Hepatocyte (in vitro differentiated cells): ENCODE data around the gene PAX5. TPM values are rescaled to one million over a fixed set of nuclear protein-coding genes. Genes with fewer than 3 reads are reported as not detected.

Experiments
- DNase-seq: peaks from one replicate; pipeline ENCODE4 v3.0.0-alpha.2; 2016; ENCODE audit warnings: low spot score
- H2AFZ ChIP-seq: fragments of 200-600 bp; sonication (generic); 2 replicates; pipeline ENCODE4 v1.6.0; 2016; ENCODE audit warnings: antibody characterized with exemption, mild to moderate bottlenecking
- H3K27ac ChIP-seq: fragments of 200-600 bp; sonication (generic); 2 replicates; pipeline ENCODE4 v1.5.1; 2016; ENCODE audit warnings: mild to moderate bottlenecking
- H3K27me3 ChIP-seq: fragments of 200-600 bp; sonication (generic); 2 replicates; pipeline ENCODE4 v1.6.1; 2016
- H3K36me3 ChIP-seq: fragments of 200-600 bp; sonication (generic); replicated peaks from 2 replicates; pipeline ENCODE4 v1.5.1; 2016; ENCODE audit warnings: low read depth; ENCODE audit not compliant: insufficient read depth
- H3K4me1 ChIP-seq: fragments of 200-600 bp; sonication (generic); 2 replicates; pipeline ENCODE4 v1.5.1; 2016; ENCODE audit warnings: mild to moderate bottlenecking, moderate library complexity; ENCODE audit not compliant: insufficient read depth
- H3K4me2 ChIP-seq: fragments of 200-600 bp; sonication (generic); 2 replicates; pipeline ENCODE4 v1.6.0; 2016
- H3K4me3 ChIP-seq: fragments of 200-600 bp; sonication (generic); 2 replicates; pipeline ENCODE4 v1.5.1; 2016; ENCODE audit warnings: mild to moderate bottlenecking
- H3K79me2 ChIP-seq: fragments of 200-600 bp; sonication (generic); 2 replicates; pipeline ENCODE4 v1.6.0; 2017; ENCODE audit warnings: mild to moderate bottlenecking
- H3K9me2 ChIP-seq: fragments of 200-600 bp; sonication (generic); replicated peaks from 2 replicates; pipeline ENCODE4 v1.6.0; 2017; ENCODE audit warnings: mild to moderate bottlenecking; ENCODE audit not compliant: insufficient read depth
- H3K9me3 ChIP-seq: fragments of 200-600 bp; sonication (generic); 2 replicates; pipeline ENCODE4 v1.5.1; 2016; ENCODE audit warnings: low read depth, mild to moderate bottlenecking
- H4K20me1 ChIP-seq: fragments of 200-600 bp; sonication (generic); 2 replicates; pipeline ENCODE4 v1.6.0; 2016; ENCODE audit warnings: mild to moderate bottlenecking; ENCODE audit not compliant: insufficient read depth, poor library complexity, severe bottlenecking
- CTCF ChIP-seq: fragments of 200-600 bp; sonication (generic); IDR thresholded peaks from 2 replicates; pipeline ENCODE4 v1.5.1; 2016; ENCODE audit warnings: antibody characterized with exemption, mild to moderate bottlenecking; ENCODE audit not compliant: poor library complexity
- EZH2 ChIP-seq: fragments of 200-600 bp; sonication (generic); IDR thresholded peaks from 2 replicates; pipeline ENCODE4 v1.6.1; 2016; ENCODE audit warnings: antibody characterized with exemption, mild to moderate bottlenecking, borderline replicate concordance
- EZH2phosphoT487 ChIP-seq: fragments of 200-600 bp; sonication (generic); IDR thresholded peaks from one replicate; pipeline ENCODE4 v1.6.1; 2018; ENCODE audit warnings: antibody characterized with exemption, mild to moderate bottlenecking, low read depth, moderate library complexity; ENCODE audit not compliant: unreplicated experiment, severe bottlenecking
- WGBS: methylation state at CpG from one replicate; pipeline ENCODE4 v1.1.6; 2016; ENCODE audit warnings: low lambda C conversion rate; ENCODE audit errors: missing lambda C conversion rate; 5-methylcytosine and 5-hydroxymethylcytosine counted together
- polyA plus RNA-seq: library from polyadenylated mRNA; unstranded; fragments of >200 nt; fragmentation: Nextera tagmentation; extraction: Ambion mirVana; gene quantifications from 2 replicates; pipeline ENCODE4 v1.2.1, GENCODE V29; 2016
- total RNA-seq: library from RNA; depleted of rRNA; stranded (reverse); fragments of >200 nt; gene quantifications from 2 replicates; pipeline ENCODE4 v1.2.3, GENCODE V29; 2014

Gene PAX5
- total and polyA plus RNA-seq, 2 experiments from 2014 or later: not detected

- WGBS: 94% methylated on average over 8 of the region's 8 CpGs
- no peak for DNase-seq
- no peak for TF ChIP-seq CTCF
- no peak for TF ChIP-seq EZH2
- TF ChIP-seq EZH2phosphoT487: no peak
- H3K4me1 ChIP-seq: no peaks in the 10 kb centered on the region
- H2AFZ ChIP-seq: no peak overlapping the region
- no peaks in the 10 kb centered on the region for H4K20me1 ChIP-seq
- H3K9me2 ChIP-seq: no peaks in the 10 kb centered on the region
- no peaks in the 10 kb centered on the region for H3K9me3 ChIP-seq
- H3K36me3 ChIP-seq: no peaks in the 10 kb centered on the region
- no peaks in the 10 kb centered on the region for H3K79me2 ChIP-seq
- peaks cover 8% of the 10 kb centered on the region for H3K27me3 ChIP-seq
- no peak overlapping the region for H3K27ac ChIP-seq
- no peak overlapping the region for H3K4me2 ChIP-seq
- H3K4me3 ChIP-seq: no peak overlapping the region
These were observed 91.2 kb downstream of the PAX5 start for GRCh38 chr9:36942891-36943290.

- Histone ChIP-seq H2AFZ (no peak overlapping the region), H3K9me3 (no peaks in the 10 kb centered on the region), H3K36me3 (no peaks in the 10 kb centered on the region), H3K79me2 (no peaks in the 10 kb centered on the region), H3K27me3 (peaks cover 15% of the 10 kb centered on the region), H3K27ac (no peak overlapping the region), H3K4me3 (no peak overlapping the region), H3K4me1 (no peaks in the 10 kb centered on the region), H3K9me2 (no peaks in the 10 kb centered on the region), H4K20me1 (no peaks in the 10 kb centered on the region), H3K4me2 (no peak overlapping the region)
- DNase-seq: no peak
- TF ChIP-seq EZH2: no peak
- TF ChIP-seq CTCF: no peak
- TF ChIP-seq EZH2phosphoT487: no peak
- 96% methylated on average over 6 of the region's 6 CpGs for WGBS
These were observed 92.6 kb downstream of the PAX5 start for GRCh38 chr9:36941441-36941840.

- Histone ChIP-seq H3K36me3 (no peaks in the 10 kb centered on the region), H3K27me3 (peaks cover 15% of the 10 kb centered on the region), H3K4me3 (no peak overlapping the region), H3K4me1 (no peaks in the 10 kb centered on the region), H3K9me3 (no peaks in the 10 kb centered on the region), H4K20me1 (no peaks in the 10 kb centered on the region), H3K27ac (no peak overlapping the region), H2AFZ (no peak overlapping the region), H3K79me2 (no peaks in the 10 kb centered on the region), H3K4me2 (no peak overlapping the region), H3K9me2 (no peaks in the 10 kb centered on the region)
- TF ChIP-seq EZH2 (no peak), CTCF (no peak), EZH2phosphoT487 (no peak)
- WGBS: 91% methylated on average over 7 of the region's 7 CpGs
- no peak for DNase-seq
These were observed 93.2 kb downstream of the PAX5 start for GRCh38 chr9:36940881-36941280.

- Histone ChIP-seq H3K79me2 (no peaks in the 10 kb centered on the region), H3K4me3 (no peak overlapping the region), H3K27ac (no peak overlapping the region), H3K27me3 (peaks cover 15% of the 10 kb centered on the region), H3K9me2 (no peaks in the 10 kb centered on the region), H3K36me3 (no peaks in the 10 kb centered on the region), H3K4me2 (no peak overlapping the region), H3K4me1 (no peaks in the 10 kb centered on the region), H3K9me3 (no peaks in the 10 kb centered on the region), H2AFZ (no peak overlapping the region), H4K20me1 (no peaks in the 10 kb centered on the region)
- no peak for DNase-seq
- TF ChIP-seq CTCF: no peak
- TF ChIP-seq EZH2: no peak
- 84% methylated on average over 7 of the region's 7 CpGs for WGBS
These were observed 93.6 kb downstream of the PAX5 start for GRCh38 chr9:36940500-36940853.
